HL-60/S4 treated with retinoic acid at 250 ng/mL for 4 days and 3 days (cell line): ENCODE measurements around the gene CAB39L.

Source experiments
- in situ Hi-C: fragments of 300-500 bp; cut with MboI; formaldehyde crosslinking; loops from 2 replicates; pipeline ENCODE4 v1.7.0; 2022; ENCODE audit warnings: low sequenced_read_pairs

Gene CAB39L

GRCh38 chr13:49400755-49401659 is 42.9 kb downstream of the CAB39L start:
- in situ Hi-C loops: no loop called here

- in situ Hi-C loops: no loop called here
Observed at GRCh38 chr13:49399801-49400472, 43.9 kb downstream of the CAB39L start.

GRCh38 chr13:49395878-49396380 is 47.9 kb downstream of the CAB39L start:
- in situ Hi-C loops: no loop called here

- in situ Hi-C loops: no loop called here
Observed at GRCh38 chr13:49395451-49395865, 48.4 kb downstream of the CAB39L start.

GRCh38 chr13:49388091-49388635 is 55.7 kb downstream of the CAB39L start:
- in situ Hi-C loops: no loop called here

- in situ Hi-C loops: no loop called here
Observed at GRCh38 chr13:49386664-49387063, 57.2 kb downstream of the CAB39L start.

- in situ Hi-C loops: no loop called here
Observed at GRCh38 chr13:49376121-49376520, 67.7 kb downstream of the CAB39L start.

- in situ Hi-C loops: no loop called here
Observed at GRCh38 chr13:49374585-49375290, 69.1 kb downstream of the CAB39L start.

GRCh38 chr13:49373716-49374115 is 70.1 kb downstream of the CAB39L start:
- in situ Hi-C loops: no loop called here

GRCh38 chr13:49371943-49372613 is 71.8 kb downstream of the CAB39L start:
- in situ Hi-C loops: no loop called here

- in situ Hi-C loops: no loop called here
Observed at GRCh38 chr13:49370371-49370770, 73.5 kb downstream of the CAB39L start.

GRCh38 chr13:49369866-49370265 is 74.0 kb downstream of the CAB39L start:
- in situ Hi-C loops: no loop called here

GRCh38 chr13:49368688-49369087 is 75.2 kb downstream of the CAB39L start:
- in situ Hi-C loops: no loop called here

GRCh38 chr13:49367640-49368422 is 76.0 kb downstream of the CAB39L start:
- in situ Hi-C loops: no loop called here

GRCh38 chr13:49366841-49367240 is 77.0 kb downstream of the CAB39L start:
- in situ Hi-C loops: no loop called here

- in situ Hi-C loops: no loop called here
Observed at GRCh38 chr13:49357694-49358093, 86.2 kb downstream of the CAB39L start.

- in situ Hi-C loops: no loop called here
Observed at GRCh38 chr13:49356223-49356622, 87.6 kb downstream of the CAB39L start.

- in situ Hi-C loops: no loop called here
Observed at GRCh38 chr13:49354719-49355118, 89.1 kb downstream of the CAB39L start.

GRCh38 chr13:49353908-49354307 is 90.0 kb downstream of the CAB39L start:
- in situ Hi-C loops: no loop called here

- in situ Hi-C loops: no loop called here
Observed at GRCh38 chr13:49351871-49352270, 92.0 kb downstream of the CAB39L start.
